GM18511 (cell line): Measurements from ENCODE around the gene CCDC116.
"Not testable (repeated sequence)": the region's sequence is repeated elsewhere in the genome, so short reads cannot be mapped to it uniquely, and the experiment has no call there.

Experiments
- ATAC-seq: cut with Tn5 transposase; IDR thresholded peaks from one replicate; pipeline ENCODE4 v1.9.1; 2021; ENCODE audit warnings: mild to moderate bottlenecking, moderate library complexity; ENCODE audit not compliant: unreplicated experiment

CCDC116 gene

DNA sequence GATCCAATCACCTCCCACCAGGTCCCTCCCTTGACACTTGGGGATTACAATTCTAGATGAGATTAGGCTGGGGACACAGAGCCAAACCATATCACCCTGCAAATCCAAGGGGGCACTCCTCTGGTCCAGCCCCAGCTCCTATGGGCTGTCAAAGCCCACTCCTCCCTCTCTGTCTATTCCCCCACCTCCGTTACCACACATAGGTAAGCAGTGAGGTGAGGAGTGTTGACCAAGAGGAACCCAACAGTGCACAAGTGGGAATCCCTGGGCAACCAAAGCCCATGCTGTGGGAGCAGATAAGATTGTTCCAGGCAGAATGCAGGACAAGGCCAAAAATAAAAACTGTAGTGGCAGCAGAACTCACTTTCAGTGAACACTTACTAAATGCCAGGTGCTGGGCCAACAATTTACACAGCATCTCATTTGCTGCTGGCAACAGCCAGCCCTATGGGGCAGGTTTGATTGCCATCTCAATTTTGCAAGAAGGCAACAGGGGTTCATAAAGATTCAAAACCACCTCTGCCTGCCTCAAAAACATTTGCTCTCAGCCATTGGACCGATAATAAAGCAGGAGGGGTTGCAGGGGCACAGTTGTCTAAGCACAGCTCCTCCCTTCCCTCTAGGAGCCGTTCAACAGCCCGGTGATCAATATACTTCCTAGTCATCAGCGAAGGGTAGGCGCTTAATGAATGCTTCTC lies 18.4 kb downstream of the CCDC116 start:
- no peak for ATAC-seq

DNA sequence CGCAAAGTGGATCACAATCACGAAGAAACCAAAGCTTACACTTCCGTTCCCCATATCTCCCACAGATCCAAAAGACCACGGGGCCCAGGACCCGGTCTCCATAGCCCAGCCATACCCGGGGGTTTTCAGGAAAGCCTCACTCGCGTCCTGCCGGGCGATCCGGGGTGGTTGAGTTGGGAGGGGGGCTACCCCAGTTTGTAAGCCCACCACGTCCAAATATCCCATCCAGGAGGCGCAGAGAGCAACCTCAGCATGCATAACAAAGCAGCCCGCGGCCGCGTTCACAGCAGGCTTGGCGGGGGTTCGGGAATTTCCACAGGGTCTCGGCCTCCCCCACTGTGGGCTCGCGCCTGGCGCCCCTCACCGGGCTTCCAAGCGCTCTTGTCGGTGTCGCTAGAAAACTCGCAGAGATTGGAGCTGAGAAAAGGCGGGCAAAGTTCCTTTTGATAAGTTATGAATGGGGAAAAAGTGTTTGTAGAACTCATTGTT lies 19.0 kb downstream of the CCDC116 start:
- ATAC-seq: peak; percentile 30

DNA sequence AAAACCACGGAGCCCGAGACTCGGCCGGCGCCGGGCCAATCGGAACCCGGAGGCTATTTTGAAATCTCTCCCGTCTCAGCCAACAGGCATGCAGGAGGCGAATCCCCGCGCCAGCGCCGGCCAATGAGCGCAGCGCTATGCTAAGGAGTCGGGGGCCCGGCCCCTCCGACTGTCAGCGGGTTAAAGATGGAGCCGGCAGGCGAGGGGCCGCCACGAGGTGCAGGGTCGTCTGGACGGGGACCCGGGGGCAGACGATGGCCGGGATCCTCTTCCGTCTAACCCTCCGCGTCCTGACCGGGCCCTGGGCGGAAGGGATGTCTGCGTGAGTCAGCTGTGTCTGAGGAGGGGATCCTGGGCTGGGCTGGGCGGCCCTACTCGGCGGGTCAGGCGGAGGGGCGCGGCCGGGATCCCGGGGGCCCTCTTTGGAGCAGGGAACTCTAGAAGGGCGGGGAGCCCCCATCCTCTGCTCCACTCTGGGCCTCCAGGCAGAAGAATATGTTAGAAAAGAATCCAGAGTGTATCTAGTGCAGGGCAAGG lies 19.5 kb downstream of the CCDC116 start:
- peak; percentile 91 for ATAC-seq

DNA sequence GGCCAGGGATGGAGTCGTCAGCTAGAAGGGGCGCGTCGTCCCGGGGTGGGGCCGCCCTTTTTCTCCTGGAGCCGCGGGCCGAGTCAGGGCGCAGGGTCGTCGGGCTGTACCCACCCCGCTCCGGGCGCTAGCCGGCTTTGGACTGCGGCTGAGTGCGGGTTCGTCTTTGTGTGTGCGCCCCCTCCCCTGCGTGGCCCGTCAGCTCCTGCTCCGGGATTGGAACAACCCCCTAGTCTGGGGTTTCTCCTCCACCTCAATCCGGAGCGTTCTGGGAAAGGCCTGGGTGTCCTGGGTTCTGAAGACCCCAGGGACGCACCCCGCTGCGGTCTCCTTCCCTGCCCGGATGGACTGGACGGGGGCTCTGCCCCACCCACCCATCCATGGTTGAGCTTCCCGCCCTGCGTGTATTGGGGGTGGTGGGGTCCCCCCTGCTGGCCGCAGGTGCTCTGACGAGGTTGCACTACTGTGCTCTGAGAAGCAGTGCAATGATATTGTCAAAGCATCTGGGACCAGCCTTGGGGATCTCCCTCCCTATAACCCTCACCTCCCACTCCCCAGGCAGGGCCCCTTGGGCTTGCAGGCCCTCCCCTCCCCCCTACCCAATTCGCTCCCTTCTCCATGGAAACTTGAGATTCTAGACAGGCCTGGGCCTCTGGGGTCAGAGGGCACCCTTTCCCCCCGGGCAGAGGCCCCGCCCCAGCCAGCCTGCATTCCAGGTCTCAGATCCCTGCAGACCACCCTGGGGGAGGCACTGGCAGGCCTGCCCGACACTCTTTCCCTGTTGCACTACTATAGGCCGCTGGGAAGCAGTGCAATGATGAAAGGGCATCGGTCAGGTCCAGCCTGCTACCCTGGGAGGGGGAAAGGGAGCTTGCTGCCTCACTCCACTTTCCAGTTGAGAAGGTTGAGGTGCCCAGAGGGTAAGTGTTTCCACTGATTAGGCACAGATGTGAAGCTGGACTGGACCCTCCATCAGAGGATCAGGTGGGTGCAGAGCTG lies 20.3 kb downstream of the CCDC116 start:
- peak; percentile 25 for ATAC-seq

DNA sequence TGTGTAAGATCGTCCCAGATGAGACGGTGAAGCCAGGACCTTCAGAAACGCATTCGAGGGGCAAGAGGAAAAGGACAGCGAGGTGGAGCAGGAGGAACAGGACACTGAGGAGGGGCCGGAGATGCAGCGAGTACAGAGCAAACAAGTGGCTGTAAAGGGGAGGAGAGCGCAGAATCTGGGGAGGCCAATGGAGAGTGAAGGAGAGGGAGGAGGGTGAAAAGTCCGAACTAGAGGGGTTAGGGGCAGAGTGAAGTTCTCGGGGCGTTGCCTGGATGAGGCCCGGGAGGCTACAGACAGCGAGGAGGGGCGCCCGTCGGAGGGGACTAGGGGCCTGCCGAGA lies 24.4 kb downstream of the CCDC116 start:
- no peak for ATAC-seq

DNA sequence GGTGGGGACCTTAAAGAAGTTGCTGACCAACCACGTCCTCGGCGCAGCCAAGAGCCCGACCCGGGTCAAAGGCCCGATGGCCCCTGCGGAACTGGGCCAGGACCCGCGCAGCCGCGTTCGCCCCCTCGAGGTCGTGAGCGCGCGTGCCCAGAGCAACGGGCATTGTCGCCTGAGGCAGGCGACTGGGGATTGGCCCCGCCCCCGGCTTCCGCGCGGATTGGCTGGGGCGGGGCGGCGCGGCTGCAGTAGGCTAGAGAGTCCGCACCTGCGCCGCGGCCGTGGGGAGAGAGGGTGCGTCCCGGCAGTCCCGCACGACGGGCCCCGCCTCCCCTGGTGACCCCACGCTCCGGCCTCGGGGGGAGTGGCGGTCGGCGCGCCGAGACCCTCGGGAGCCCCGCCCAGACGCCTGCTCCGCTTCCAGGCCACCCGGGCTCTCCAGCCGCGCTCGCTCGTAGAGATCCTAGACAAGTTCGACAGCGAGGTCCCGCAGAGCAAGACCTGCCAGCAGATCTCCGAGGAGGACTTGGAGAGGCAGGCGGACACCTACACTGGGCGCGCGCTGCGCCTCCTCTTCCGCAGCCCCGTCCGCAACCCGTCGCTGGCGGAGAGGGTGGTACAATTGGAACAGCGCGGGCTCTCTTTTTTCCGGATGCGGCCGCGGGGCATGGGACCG lies 24.9 kb downstream of the CCDC116 start:
- ATAC-seq: peak; percentile 87

DNA sequence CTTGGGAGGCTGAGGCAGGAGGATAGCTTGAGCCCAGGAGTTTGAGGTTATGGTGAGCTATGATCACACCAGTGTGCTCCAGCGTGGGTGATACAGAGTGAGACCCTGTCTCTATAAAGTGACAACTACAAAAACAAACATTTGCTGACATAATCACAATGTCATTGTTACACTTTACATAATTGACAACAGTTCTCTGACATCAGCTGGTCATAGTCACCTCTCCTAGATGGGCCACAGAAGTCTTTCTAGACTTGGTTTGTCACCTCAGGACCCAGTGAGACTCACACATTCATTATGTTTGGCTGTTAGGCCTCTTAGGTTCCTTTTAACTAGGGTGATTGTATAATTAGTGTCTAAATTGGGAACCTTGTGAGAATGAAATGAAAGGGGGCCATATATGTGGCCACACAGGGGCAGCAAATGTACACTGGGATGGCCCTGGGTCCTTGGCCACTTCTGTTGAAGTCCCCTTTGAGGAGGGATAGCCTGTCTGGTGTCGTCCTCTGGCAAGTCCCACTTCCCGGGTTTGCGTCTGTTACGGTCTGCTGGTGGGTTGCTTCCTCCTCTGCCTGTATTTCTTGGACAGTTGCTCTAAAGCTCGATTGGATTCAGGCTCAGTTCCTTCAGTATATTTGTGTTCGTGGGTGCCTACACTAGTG lies 27.4 kb downstream of the CCDC116 start:
- ATAC-seq: no peak

DNA sequence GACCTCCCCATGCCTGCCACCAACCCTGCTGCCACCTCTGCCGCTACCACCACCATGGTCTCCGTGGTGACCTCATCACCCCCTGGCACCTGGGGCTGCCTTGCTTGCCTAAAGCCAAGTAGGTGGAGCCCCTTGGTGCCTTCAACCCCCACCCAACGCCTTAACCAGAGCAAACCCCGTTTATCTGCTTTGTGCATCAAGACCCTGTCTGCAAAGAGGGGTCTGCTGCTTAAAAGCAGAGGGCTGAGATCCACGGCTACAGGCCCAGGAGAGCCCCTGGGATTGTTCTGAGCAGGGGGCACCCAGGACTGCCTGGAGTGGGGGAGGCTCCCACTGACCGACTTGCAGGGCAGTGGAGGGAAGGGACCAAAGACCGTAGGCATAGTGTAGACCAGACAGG lies 28.3 kb downstream of the CCDC116 start:
- ATAC-seq: no peak

DNA sequence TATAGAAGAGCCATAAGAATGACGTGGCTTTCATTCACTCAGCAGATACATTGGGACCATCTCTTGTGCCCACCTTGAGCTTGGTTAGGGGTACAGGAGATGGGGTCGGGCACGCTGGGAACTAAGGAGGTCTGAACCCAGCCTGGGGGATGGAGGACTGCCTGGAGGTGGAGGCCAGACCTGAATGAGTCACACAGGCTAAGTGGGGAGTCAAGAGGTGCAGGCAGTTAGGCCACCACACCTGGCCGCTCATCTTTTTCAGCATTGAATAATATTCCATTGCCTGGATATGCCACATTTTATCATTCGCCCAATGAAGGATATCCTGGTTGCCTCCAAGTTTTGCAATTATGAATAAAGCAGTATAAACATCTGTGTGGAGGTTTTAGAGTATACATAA lies 29.4 kb downstream of the CCDC116 start:
- no peak for ATAC-seq

DNA sequence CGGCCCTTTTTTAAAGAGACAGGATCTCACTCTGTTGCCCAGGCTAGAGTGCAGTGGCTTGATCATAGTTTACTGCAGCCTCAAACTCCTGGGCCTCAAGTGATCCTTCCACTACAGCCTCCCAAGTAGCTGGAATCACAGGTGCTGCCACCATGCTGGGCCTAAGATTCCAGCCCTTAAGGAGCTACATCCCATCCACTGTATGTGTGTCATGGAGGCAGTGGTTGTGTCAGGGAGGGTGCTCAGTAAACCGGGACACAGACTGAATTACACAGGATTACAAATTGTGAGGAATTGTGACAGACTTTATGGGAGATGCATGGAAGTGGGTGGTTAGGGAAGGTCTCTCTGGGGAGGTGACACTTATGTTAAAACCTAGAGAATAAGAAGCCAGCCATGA lies 31.2 kb downstream of the CCDC116 start:
- ATAC-seq: no peak

DNA sequence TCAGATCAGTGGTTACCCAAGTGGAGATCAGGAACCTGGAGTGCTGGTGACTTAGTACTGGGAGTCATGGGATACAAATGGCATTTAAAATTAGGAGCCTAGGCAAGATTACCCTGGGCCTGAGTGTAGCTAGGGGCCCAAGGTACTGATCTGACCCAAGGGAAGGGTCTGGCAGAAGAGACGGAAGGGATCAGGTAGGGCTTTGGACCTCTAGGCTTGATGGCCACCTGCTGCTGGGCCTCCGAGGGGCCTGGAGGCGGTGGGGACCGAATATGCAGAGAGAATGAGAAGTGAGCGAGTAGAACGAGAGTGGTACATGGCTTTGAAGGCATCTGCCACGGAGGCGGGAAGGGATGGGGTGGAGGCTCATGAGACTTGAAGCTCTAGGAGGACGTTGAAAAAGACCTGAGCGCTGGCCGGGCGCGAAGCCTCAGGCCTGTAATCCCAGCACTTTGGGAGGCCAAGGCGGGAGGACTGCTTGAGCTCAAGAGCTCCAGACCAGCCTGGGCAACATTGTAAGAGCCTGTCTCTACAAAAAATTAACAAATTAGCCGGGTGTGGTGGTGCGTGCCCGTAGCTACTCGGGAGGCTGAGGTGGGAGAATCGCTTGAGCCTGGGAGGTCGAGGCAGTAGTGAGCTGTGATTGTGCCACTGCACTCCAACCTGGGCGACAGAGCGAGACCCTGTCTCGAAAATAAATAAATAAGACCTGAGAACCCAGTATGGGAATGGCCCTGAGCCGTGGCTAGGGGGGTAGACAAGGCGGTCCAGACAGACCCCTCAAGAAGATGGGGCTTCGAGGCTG lies 32.7 kb downstream of the CCDC116 start:
- no peak for ATAC-seq

DNA sequence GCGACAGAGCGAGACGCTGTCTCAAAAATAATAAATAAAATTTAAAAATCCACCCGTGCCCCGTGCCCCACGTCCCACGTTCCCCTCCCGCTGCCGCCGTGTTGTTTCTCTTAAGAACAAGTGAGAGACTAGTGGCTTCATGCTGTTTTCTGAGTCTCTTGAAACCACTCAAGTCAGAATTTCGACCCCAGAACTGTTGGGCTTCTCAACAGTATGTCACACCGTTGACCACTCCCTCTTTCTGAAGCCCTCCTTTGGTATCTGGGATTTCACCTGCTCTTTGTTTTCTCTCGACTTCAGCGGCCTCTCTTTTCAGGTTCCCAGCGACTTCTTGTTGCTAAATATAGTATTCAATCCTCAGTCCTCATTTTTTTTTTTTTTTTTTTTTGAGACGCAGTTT lies 34.2 kb downstream of the CCDC116 start:
- ATAC-seq: no peak

DNA sequence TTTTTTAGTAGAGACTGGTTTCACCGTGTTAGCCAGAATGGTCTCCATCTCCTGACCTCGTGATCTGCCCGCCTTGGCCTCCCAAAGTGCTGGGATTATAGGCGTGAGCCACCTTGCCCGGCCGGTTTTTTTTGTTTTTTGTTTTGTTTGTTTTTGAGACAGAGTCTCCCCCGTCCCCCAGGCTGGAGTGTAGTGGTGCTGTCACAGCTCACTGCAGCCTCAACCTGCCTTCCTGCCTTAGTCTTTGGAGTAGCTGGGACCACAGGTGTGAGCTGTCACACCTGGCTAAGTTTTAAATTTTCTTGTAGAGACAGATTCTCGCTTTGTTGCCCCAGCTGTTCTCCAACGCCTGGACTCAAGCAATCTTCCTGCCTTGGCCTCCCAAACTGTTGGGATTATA lies 36.5 kb downstream of the CCDC116 start:
- ATAC-seq: no peak

DNA sequence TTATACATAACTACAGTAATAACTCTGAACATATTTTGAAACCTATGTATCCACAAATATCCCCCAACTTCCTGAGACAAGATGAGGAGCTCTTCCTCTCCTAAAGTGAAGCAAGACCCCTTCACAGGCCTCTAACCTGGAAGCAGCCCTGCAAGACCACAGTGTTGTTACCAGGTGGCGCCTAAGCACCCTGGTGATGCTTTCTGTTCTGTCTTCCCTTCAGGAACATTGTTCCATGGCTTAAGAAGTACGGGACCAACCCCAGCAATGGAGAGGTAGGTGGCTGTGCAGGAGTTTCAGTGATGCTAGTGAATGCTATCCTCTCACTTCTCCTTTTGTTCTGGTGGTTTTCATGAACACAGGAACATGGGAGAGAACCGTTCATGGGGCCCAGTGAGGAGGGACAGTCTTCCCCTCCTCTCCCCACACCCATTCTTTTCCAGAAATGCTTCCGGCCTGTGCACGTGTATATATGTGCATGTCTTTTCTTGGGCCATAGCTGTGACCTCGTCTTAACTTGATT lies 39.6 kb downstream of the CCDC116 start:
- no peak for ATAC-seq

DNA sequence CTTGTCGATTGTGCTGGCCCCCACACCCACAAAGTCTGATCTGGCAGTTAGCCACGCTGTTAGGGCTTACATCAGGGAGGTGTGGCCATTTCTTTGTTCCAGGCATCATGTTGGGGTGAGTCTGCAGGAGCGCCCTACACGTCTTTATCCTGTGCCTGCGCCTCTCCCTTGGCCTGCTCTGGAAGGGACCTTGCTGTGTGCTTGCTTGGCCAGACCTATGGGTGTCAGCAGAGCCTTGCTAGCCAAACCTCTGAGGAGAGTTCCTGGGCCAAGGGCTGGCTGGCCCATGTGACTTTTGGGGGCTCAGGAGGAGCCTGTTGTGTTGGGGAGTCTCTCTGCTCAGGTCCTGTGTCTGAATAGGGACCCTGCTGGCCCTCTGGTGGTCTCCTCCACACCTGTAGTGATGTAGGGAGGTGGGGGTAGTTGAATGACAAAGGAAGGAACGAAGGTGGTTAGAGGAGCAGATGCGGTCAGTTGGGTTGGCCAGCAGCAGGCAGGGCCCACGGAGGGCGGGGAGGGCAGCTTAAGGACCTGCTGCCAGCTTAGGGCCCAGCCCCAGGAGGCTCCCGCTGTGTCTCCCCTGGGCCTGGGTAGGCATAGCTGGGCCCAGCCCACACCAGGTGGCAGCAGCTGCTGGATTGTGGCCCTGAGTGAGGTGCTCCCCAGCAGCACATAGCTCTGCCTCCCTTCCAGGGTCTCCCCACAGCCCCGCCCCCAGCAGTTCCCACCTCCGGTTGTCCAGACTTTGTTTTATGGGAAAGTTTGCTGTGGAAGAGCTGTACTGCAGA lies 41.2 kb downstream of the CCDC116 start:
- ATAC-seq: no peak

DNA sequence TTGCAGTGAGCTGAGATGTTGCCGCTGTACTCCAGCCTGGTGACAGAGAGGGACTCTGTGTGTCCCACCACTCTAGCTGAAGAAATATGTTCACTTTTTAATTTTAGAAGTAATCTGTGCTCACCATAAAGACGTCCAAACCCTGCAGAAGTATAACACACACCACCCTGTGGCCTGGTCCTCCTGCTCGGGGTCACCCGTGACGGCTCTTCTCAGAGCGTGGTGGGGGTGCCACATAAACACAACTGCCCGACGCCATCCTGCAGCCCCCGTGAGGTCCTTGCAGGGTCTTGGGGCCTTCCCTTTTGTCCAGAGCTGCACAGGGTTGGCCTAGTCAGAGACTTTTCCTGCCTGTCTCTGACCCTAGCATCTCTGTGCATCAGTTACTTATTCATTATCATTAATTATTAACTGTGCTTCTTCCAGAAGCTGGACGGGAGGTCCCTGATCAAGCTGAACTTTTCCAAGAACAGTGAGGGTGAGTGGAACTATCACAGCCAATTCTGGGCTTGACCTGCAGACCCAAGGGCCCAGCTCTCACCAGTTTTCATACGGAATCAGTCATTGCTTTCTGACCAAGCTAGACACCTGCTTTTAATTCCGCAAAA lies 42.2 kb downstream of the CCDC116 start:
- ATAC-seq: no peak

DNA sequence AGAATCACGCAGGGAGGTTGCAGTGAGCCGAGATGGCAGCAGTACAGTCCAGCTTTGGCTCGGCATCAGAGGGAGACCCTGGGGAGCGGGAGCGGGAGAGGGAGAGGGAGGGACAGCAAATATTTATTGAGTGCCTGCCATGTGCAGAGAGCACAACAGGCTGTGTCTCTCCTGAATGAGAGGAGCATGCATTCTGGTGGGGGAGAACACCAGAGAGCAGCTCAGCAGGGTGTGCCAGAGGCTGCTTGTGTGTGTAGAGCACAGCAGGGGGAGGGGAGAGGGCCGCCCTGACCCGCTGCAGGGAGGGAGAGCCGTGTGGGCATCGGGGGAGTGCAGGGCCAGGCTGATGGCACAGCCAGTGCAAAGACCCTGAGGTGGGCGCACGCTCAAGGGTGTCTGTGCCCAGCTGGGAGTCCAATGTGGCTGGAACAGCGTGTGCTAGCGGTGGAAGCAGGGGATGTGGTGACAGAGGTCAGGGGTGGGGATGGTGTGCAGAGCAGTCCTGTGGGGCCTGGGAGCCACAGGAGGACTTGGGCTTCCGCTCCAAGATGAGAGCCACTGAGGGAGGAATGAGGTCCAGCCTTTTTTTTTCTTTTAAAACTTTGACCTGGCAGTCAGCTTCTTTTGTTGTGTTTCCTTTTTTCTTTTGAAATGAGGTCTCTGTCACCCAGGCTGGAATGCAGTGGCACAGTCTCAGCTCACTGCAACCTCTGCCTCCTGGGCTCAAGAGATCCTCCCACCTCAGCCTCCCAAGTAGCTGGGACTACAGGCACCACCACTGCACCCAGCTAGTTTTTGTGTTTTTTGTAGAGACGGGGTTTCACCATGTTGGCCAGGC lies 45.3 kb downstream of the CCDC116 start:
- ATAC-seq: no peak

DNA sequence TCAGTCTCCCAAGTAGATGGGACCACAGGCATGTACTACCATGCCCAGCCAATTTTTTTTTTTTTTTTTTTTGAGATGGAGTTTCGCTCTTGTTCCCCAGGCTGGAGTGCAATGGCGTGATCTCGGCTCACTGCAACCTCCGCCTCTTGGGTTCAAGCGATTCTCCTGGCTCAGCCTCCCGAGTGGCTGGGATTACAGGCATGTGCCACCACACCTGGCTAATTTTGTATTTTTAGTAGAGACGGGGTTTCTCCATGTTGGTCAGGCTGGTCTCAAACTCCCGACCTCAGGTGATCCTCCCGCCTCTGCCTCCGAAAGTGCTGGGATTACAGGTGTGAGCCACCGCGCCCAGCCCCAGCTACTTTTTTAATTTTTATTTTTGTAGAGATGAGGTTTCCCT lies 46.3 kb downstream of the CCDC116 start:
- ATAC-seq: not testable (repeated sequence)
